ENCODE measurements around the gene RPL10.

DNA sequence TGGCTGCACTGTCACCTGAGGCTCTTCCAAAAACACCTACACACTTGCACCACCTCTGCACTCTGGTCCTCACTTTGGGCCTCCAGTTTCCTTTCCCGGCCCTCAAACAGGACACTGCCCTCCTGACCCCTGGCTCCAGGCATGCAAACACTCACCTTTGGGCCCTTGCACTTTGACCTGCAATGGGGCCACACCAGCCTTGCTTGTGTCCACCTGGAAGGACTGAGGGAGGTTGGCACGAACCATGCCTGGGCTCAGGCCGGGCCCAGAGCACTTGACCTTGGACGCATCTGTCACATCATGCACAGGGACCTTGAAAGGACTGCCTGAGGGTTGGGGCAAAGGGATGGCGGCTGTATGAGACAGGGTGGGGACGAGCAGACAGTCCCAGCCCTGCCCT is 39.3 kb upstream of the RPL10 start:
- TF ChIP-seq CTCF (IDR thresholded peaks at IDR 0.05) (no peak), POLR2A (IDR thresholded peaks at IDR 0.05) (no peak)

All from heart left ventricle (tissue), 13 donors.